HepG2 (cell line): ENCODE results near the gene ASXL1. TPM values are rescaled to one million over a fixed set of nuclear protein-coding genes. Genes with fewer than 3 reads are reported as not detected.

Source experiments
- ADNP ChIP-seq: sonication (generic); formaldehyde crosslinking; IDR thresholded peaks from 2 replicates; pipeline ENCODE4 v1.4.0; 2020; ENCODE audit warnings: missing genetic modification reagents
- ATF7-NPFF ChIP-seq: sonication (generic); formaldehyde crosslinking; IDR thresholded peaks from 2 replicates; pipeline ENCODE4 v1.8.1; 2023; ENCODE audit warnings: mild to moderate bottlenecking, low read depth, missing genetic modification reagents, moderate library complexity
- CHD4 ChIP-seq: fragments of 200-600 bp; sonication (generic); IDR thresholded peaks from 2 replicates; pipeline ENCODE4 v1.7.0; 2017; ENCODE audit warnings: mild to moderate bottlenecking, low read length, borderline replicate concordance
- FOXJ3 ChIP-seq: sonication (generic); formaldehyde crosslinking; IDR thresholded peaks from 2 replicates; pipeline ENCODE4 v1.4.0; 2020; ENCODE audit warnings: missing genetic modification reagents, mild to moderate bottlenecking, borderline replicate concordance
- GZF1 ChIP-seq: sonication (generic); formaldehyde crosslinking; IDR thresholded peaks from 2 replicates; pipeline ENCODE4 v1.5.1; 2020; ENCODE audit warnings: mild to moderate bottlenecking, missing genetic modification reagents
- NFE2 ChIP-seq: sonication (generic); formaldehyde crosslinking; IDR thresholded peaks from 2 replicates; pipeline ENCODE4 v1.4.0; 2020; ENCODE audit warnings: missing genetic modification reagents
- TCF7 ChIP-seq: sonication (generic); IDR thresholded peaks from 2 replicates; pipeline ENCODE4 v1.6.1; 2016; ENCODE audit warnings: antibody characterized with exemption, low read depth
- TMF1 ChIP-seq: sonication (generic); formaldehyde crosslinking; IDR thresholded peaks from 2 replicates; pipeline ENCODE4 v1.8.1; 2022; ENCODE audit warnings: low read depth, missing genetic modification reagents
- ZBTB1 ChIP-seq: sonication (generic); formaldehyde crosslinking; IDR thresholded peaks from 2 replicates; pipeline ENCODE4 v1.4.0; 2020; ENCODE audit warnings: missing genetic modification reagents, borderline replicate concordance
- ZNF138 ChIP-seq: sonication (generic); formaldehyde crosslinking; IDR thresholded peaks from 2 replicates; pipeline ENCODE4 v1.5.0; 2020; ENCODE audit warnings: mild to moderate bottlenecking, low read depth, missing genetic modification reagents
- ZNF34 ChIP-seq: sonication (generic); formaldehyde crosslinking; IDR thresholded peaks from 2 replicates; pipeline ENCODE4 v1.4.0; 2020; ENCODE audit warnings: mild to moderate bottlenecking, missing genetic modification reagents, borderline replicate concordance
- ZNF446 ChIP-seq: sonication (generic); formaldehyde crosslinking; IDR thresholded peaks from 2 replicates; pipeline ENCODE4 v1.5.0; 2020; ENCODE audit warnings: mild to moderate bottlenecking, missing genetic modification reagents
- ZNF563 ChIP-seq: sonication (generic); formaldehyde crosslinking; IDR thresholded peaks from 2 replicates; pipeline ENCODE4 v1.8.0; 2022; ENCODE audit warnings: mild to moderate bottlenecking, moderate library complexity, missing genetic modification reagents
- polyA plus RNA-seq, 8 experiments: library from polyadenylated mRNA; depleted of rRNA in 3 of 8; stranded (reverse) in 7 of 8; unstranded in 1 of 8; fragments of >200 nt; fragmentation: Illumina TruSeq in 4 of 8; extraction: Trizol in 4 of 8; gene quantifications; 2 replicates each; pipeline versions ENCODE4 v1.2.1 to v1.2.3, GENCODE V29; 2011 to 2016; ENCODE audit warnings: low read depth in 4 of 8, missing spikeins in 1 of 8, mixed read lengths in 1 of 8; ENCODE audit not compliant: insufficient read depth in 1 of 8
- total RNA-seq, 5 experiments: library from RNA; depleted of rRNA; stranded (reverse); fragments of >200 nt; fragmentation: Illumina TruSeq; extraction: Trizol; gene quantifications; 2 replicates each; pipeline ENCODE4 v1.2.3, GENCODE V29; 2016; ENCODE audit warnings: low read depth in 1 of 5
- TF ChIP-seq, protein P1 (sequence below): sonication (generic); formaldehyde crosslinking; IDR thresholded peaks from 2 replicates; pipeline ENCODE4 v1.4.0; 2020; ENCODE audit warnings: mild to moderate bottlenecking, missing genetic modification reagents
- TF ChIP-seq, protein P2 (sequence below): sonication (generic); formaldehyde crosslinking; IDR thresholded peaks from 2 replicates; pipeline ENCODE4 v1.5.0; 2020; ENCODE audit warnings: mild to moderate bottlenecking, missing genetic modification reagents, borderline replicate concordance
- TF ChIP-seq, protein P3 (sequence below): sonication (generic); formaldehyde crosslinking; IDR thresholded peaks from 2 replicates; pipeline ENCODE4 v1.5.1; 2020; ENCODE audit warnings: missing genetic modification reagents, mild to moderate bottlenecking, borderline replicate concordance
- TF ChIP-seq, protein P4 (sequence below): sonication (generic); formaldehyde crosslinking; IDR thresholded peaks from 2 replicates; pipeline ENCODE4 v1.5.0; 2020; ENCODE audit warnings: mild to moderate bottlenecking, missing genetic modification reagents
- TF ChIP-seq, protein P5 (sequence below): fragments of 450-650 bp; IDR thresholded peaks from 2 replicates; pipeline ENCODE4 v1.6.1; 2016

The ASXL1 gene
- total and polyA plus RNA-seq, 2 of the 13 experiments (the other 11 are each of a cell fraction or from before 2014, with no cell fraction given): 62.1 to 74.8 TPM

DNA sequence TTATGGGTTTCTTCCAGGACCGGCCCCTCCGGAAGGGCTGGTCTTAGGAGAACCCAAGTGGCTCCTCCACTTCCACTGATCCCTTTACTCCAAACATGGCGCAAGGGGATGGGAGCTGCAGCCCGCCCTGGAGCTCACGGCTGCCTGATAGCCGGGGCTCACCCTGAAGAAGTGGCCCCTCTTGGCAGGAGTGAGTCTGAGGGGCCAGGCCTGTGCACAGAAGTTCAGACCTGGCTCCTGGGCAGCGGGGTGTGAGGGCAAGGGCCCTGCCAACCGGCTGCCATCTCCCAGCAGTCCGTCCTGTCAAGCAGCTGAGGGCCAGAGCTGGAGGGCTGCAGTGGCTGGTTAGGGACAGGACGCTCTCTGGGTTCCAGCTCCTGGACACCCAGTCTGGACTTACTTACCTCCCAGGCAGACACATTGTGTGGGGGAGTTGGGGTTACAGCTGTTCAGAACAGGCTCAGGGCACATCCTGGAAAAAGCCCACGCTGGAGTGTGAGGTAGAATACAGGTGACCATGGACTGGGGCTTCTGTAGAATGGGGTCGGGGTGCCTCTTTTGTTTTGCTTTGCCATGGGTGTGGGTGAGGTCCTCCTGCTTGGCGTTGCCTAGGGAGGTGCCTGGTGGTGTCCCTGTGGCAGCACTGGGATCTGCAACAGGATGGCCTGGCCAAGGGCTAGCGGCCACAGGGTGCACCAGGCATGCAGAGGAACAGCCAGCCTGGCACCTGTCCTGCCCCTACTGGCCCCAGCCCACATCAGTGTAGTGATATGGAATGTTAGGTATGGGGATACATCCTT lies 88.4 kb downstream of the ASXL1 start (continued):
- TF ChIP-seq, protein P1, sequence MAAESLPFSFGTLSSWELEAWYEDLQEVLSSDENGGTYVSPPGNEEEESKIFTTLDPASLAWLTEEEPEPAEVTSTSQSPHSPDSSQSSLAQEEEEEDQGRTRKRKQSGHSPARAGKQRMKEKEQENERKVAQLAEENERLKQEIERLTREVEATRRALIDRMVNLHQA (CRISPR knock-in tag): no peak
- TF ChIP-seq ZBTB1 (no peak), ADNP (no peak), ATF7-NPFF (no peak), ZNF563 (0 out of 2 replicates have a peak, but pooled peaks have one; percentile 33), CHD4 (no peak), ZNF446 (CRISPR knock-in tag) (no peak), ZNF34 (CRISPR knock-in tag) (no peak), GZF1 (CRISPR knock-in tag) (0 out of 2 replicates have a peak, but pooled peaks have one; percentile 42), ZNF138 (CRISPR knock-in tag) (no peak), NFE2 (CRISPR knock-in tag) (no peak), FOXJ3 (CRISPR knock-in tag) (no peak), TCF7 (no peak), TMF1 (CRISPR knock-in tag) (no peak)
- TF ChIP-seq, protein P2, sequence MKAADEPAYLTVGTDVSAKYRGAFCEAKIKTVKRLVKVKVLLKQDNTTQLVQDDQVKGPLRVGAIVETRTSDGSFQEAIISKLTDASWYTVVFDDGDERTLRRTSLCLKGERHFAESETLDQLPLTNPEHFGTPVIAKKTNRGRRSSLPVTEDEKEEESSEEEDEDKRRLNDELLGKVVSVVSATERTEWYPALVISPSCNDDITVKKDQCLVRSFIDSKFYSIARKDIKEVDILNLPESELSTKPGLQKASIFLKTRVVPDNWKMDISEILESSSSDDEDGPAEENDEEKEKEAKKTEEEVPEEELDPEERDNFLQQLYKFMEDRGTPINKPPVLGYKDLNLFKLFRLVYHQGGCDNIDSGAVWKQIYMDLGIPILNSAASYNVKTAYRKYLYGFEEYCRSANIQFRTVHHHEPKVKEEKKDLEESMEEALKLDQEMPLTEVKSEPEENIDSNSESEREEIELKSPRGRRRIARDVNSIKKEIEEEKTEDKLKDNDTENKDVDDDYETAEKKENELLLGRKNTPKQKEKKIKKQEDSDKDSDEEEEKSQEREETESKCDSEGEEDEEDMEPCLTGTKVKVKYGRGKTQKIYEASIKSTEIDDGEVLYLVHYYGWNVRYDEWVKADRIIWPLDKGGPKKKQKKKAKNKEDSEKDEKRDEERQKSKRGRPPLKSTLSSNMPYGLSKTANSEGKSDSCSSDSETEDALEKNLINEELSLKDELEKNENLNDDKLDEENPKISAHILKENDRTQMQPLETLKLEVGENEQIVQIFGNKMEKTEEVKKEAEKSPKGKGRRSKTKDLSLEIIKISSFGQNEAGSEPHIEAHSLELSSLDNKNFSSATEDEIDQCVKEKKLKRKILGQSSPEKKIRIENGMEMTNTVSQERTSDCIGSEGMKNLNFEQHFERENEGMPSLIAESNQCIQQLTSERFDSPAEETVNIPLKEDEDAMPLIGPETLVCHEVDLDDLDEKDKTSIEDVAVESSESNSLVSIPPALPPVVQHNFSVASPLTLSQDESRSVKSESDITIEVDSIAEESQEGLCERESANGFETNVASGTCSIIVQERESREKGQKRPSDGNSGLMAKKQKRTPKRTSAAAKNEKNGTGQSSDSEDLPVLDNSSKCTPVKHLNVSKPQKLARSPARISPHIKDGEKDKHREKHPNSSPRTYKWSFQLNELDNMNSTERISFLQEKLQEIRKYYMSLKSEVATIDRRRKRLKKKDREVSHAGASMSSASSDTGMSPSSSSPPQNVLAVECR (CRISPR knock-in tag): no peak
- TF ChIP-seq, protein P3, sequence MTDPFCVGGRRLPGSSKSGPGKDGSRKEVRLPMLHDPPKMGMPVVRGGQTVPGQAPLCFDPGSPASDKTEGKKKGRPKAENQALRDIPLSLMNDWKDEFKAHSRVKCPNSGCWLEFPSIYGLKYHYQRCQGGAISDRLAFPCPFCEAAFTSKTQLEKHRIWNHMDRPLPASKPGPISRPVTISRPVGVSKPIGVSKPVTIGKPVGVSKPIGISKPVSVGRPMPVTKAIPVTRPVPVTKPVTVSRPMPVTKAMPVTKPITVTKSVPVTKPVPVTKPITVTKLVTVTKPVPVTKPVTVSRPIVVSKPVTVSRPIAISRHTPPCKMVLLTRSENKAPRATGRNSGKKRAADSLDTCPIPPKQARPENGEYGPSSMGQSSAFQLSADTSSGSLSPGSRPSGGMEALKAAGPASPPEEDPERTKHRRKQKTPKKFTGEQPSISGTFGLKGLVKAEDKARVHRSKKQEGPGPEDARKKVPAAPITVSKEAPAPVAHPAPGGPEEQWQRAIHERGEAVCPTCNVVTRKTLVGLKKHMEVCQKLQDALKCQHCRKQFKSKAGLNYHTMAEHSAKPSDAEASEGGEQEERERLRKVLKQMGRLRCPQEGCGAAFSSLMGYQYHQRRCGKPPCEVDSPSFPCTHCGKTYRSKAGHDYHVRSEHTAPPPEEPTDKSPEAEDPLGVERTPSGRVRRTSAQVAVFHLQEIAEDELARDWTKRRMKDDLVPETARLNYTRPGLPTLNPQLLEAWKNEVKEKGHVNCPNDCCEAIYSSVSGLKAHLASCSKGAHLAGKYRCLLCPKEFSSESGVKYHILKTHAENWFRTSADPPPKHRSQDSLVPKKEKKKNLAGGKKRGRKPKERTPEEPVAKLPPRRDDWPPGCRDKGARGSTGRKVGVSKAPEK (CRISPR knock-in tag): 0 out of 2 replicates have a peak, but pooled peaks have one; percentile 55
- TF ChIP-seq, protein P4, sequence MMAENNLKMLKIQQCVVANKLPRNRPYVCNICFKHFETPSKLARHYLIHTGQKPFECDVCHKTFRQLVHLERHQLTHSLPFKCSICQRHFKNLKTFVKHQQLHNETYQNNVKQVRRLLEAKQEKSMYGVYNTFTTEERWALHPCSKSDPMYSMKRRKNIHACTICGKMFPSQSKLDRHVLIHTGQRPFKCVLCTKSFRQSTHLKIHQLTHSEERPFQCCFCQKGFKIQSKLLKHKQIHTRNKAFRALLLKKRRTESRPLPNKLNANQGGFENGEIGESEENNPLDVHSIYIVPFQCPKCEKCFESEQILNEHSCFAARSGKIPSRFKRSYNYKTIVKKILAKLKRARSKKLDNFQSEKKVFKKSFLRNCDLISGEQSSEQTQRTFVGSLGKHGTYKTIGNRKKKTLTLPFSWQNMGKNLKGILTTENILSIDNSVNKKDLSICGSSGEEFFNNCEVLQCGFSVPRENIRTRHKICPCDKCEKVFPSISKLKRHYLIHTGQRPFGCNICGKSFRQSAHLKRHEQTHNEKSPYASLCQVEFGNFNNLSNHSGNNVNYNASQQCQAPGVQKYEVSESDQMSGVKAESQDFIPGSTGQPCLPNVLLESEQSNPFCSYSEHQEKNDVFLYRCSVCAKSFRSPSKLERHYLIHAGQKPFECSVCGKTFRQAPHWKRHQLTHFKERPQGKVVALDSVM (CRISPR knock-in tag): no peak
- TF ChIP-seq, protein P5, sequence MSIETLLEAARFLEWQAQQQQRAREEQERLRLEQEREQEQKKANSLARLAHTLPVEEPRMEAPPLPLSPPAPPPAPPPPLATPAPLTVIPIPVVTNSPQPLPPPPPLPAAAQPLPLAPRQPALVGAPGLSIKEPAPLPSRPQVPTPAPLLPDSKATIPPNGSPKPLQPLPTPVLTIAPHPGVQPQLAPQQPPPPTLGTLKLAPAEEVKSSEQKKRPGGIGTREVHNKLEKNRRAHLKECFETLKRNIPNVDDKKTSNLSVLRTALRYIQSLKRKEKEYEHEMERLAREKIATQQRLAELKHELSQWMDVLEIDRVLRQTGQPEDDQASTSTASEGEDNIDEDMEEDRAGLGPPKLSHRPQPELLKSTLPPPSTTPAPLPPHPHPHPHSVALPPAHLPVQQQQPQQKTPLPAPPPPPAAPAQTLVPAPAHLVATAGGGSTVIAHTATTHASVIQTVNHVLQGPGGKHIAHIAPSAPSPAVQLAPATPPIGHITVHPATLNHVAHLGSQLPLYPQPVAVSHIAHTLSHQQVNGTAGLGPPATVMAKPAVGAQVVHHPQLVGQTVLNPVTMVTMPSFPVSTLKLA: no peak
